Measurements from ENCODE around the gene USP54.
"Not testable (repeated sequence)": the region's sequence is repeated elsewhere in the genome, so short reads cannot be mapped to it uniquely, and the experiment has no call there.

USP54 gene

GRCh38 chr10:73588656-73589055 lies 2.5 kb downstream of the USP54 start:
- no peak for DNase-seq (ENCODE audit: low read depth in 2 of 2)

GRCh38 chr10:73586583-73586984 lies 4.6 kb downstream of the USP54 start:
- DNase-seq (ENCODE audit: low read depth in 2 of 2) = no peak

- no peak for DNase-seq (ENCODE audit: low read depth in 2 of 2)
These were observed 5.8 kb downstream of the USP54 start for GRCh38 chr10:73585327-73585726.

DNA sequence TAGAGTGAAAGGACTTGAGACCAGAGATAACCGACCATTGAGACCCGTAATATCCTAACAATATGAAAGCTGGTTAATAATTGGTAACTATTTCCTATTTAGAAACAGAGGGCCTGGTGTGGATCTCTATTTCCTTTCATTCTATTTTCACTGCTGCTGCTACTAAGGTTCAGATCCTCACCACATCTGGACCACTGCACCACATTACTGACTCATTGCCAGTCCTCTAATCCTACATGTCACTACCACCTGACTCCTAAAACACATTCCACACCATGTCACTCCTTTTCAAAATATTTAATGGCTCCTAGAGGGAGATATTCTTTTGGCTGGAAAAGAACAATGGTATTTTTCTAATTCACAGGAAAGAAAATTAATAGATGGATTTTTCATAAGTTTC lies 6.4 kb downstream of the USP54 start:
- DNase-seq (ENCODE audit: low read depth in 2 of 2) = no peak

GRCh38 chr10:73581918-73582317 lies 9.2 kb downstream of the USP54 start:
- DNase-seq (ENCODE audit: low read depth in 2 of 2) = no peak

GRCh38 chr10:73578927-73579326 lies 12.2 kb downstream of the USP54 start:
- not testable (repeated sequence) for DNase-seq (ENCODE audit: low read depth in 2 of 2)

DNA sequence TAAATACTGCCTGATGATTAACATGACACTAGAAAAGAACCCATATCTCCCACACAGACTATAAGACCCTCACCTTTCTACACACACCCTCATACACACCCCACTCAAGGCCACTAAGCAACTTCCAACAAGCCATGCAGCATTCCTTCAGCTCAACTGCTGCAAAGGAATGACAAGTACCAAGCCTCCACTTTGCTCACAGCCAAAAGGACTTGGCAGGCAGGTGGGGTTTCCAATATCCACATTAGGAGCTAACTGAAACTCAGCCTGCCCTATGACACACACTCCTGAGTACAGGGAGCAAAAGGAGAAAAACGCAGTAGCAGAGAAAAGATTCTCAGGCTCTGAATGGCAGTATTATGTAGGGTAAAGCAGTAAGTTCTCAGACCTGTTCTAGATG lies 13.4 kb downstream of the USP54 start:
- DNase-seq (ENCODE audit: low read depth in 2 of 2) = no peak

DNA sequence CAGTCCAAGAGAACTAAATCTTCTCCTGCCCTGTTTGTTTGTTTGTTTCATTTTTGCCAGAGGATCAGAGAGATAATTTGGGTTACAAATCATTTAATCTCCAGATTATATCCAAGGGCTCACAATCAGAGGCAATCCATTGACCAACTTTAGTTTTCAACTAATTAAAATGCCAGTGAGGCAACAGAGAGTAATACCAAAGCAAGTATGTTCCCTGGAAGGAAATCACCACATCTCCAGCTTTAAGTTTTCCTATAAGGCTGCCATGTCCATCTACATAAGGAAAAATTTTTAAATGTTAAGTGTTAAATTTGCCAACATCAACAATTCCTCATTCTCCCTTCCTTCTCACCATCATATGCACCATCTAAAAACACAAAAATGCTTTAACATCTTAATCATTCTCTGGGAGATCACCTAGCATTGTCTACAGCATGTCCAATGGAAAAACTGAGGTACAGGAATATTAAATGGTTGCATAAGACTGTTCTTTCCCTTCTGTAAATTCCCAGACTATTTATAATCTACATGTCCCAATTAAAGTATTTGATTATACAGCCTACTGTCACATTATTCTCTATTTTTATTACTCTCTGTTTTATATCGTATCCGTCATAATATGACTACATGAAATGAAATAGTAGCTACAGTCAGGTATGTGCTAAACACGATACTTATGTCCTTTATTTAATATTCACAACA lies 14.1 kb downstream of the USP54 start:
- no peak for DNase-seq (ENCODE audit: low read depth in 2 of 2)

- no peak for DNase-seq (ENCODE audit: low read depth in 2 of 2)
These were observed 14.8 kb downstream of the USP54 start for GRCh38 chr10:73576178-73576889.

GRCh38 chr10:73567025-73567424 lies 24.1 kb downstream of the USP54 start:
- not testable (repeated sequence) for DNase-seq (ENCODE audit: low read depth in 2 of 2)

GRCh38 chr10:73561192-73561591 lies 29.9 kb downstream of the USP54 start:
- no peak for DNase-seq (ENCODE audit: low read depth in 2 of 2)

- DNase-seq (ENCODE audit: low read depth in 2 of 2) = no peak
These were observed 31.6 kb downstream of the USP54 start for GRCh38 chr10:73559590-73559989.

- no peak for DNase-seq (ENCODE audit: low read depth in 2 of 2)
These were observed 34.3 kb downstream of the USP54 start for GRCh38 chr10:73556855-73557254.

DNA sequence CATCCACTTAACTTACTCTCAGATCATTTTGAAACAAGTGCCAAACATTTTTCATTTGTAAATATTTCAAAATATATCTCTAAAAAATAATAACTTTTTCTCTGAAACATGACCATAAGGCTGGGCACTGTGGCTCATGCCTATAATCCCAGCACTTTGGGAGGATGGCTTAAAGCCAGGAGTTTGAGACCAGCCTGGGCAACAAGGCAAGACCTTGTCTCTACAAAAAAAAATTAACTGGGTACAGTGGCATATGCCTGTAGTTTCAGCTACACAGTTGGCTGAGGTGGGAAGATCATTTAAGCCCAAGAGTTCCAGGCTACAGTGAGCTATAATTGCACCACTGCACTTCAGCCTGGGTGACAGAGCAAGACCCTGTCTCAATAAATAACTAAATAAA lies 36.4 kb downstream of the USP54 start:
- DNase-seq (ENCODE audit: low read depth in 2 of 2) = no peak

DNA sequence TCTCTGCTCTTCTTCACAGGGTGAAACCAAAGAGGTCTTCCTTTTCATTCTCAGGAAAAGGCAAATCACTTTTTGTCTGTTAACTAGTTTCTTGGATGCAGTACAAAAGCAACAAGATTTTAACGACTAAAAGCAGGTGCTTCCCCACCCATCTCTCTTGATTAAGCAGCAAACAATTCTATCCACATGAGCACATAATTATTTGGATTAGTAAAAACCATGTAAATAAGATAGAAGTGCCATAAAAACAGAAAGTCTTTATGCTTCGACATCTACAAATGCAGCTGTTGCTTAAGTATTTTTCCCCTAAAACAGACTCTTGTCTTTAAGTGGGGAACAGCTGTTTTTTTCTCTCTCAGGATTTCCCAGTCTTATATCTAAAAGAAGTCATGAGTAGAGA lies 37.4 kb downstream of the USP54 start:
- no peak for DNase-seq (ENCODE audit: low read depth in 2 of 2)

DNA sequence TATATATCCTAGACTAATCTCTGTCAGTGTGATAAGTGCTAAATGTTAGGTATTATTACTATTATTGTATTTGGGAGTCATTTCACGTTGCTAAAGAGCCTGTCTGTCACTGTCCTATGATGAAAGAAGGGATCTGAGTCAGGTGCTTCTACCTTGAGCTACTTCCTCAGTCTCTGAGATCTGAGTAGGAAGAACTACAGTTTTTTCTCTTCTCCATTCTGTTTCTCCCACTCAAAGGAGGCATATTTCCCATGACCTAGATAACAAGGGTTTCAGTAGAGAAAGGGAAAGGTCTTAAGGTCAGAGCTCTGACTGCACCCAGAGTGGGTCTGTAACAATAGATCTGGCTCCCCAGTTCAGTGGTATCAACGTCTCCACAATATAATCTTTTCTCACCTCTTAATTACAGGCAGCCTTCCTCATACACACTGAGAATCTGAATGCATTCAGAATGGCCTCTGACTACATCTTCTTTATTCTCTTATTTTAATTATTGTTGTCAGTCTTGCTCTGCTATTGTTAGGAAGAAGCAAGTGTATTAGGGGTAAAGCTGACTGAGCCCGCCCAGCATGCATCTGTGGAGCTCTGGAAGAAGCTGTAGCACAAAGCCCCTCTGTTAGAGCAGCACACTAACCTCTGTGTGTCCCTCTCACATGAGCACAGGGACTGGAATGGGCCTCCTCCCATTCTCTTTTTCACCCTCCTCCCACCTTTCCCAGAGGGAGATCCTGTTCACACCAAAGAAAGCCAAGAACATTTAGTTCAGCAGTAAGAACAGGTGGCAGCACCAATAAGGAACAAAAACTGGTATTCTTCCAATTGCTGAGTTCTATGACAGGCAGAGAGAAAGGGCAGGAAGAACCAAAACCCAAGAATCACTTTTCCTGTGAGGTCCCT lies 38.1 kb downstream of the USP54 start:
- no peak for DNase-seq (ENCODE audit: low read depth in 2 of 2)

DNA sequence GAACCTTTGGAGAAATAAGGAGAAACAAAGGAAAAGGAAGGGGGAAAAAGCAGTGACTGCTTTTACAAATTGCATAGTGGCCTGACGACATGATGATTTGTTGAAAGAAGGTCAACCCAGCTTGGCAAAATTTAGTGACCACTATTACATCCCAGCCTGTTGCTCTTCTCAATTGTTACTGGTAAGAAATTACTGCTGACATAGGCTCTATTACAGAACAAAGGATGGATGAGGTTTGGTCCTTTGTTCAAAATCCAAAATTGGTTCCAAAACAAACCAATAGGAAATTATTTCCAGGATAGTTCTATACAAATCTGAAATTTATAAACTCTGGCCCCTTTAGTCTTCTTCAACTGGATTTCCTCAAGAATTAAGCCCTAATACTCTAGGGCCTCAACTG lies 39.6 kb downstream of the USP54 start:
- no peak for DNase-seq (ENCODE audit: low read depth in 2 of 2)

GRCh38 chr10:73545357-73545756 lies 45.8 kb downstream of the USP54 start:
- DNase-seq (ENCODE audit: low read depth in 2 of 2) = no peak

DNA sequence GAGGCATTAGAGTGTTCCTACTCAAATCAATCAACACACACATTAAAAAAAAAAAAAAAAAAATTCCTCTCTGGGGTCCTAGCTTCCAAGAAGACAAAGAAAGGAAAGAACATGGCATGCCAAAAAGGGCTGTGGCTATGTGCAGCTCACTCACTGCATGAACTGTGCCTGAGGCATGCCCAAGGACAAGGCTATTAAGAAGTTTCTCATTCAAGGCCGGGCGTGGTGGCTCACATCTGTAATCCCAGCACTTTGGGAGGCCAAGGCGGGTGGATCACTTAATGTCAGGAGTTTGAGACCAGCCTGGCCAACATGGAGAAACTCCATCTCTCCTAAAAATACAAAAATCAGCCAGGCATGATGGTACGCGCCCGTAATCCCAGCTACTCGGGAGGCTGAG lies 53.4 kb downstream of the USP54 start:
- DNase-seq (ENCODE audit: low read depth in 2 of 2) = no peak

- no peak for DNase-seq (ENCODE audit: low read depth in 2 of 2)
These were observed 53.9 kb downstream of the USP54 start for GRCh38 chr10:73537288-73537687.

DNA sequence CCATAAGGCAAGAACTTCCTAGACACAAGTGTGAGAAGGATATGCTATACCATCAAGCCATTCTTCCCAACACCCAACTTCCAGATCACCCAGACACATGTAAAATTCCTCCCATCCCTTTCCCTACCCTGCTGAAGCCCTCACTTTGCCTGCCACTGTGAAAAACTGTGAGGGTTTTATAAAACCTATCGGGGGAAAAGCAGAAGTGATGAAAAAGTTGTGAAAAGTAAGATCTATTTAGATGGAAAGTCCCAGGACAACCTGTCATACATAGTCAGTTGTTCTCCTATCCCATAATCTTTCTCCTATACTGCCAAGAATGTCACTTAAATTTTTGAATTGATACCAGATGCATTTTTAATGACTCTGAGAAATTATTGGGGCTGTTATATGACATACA lies 56.3 kb downstream of the USP54 start:
- no peak for DNase-seq (ENCODE audit: low read depth in 2 of 2)

- peak in 1 of 2 donors; percentile 22 for DNase-seq (ENCODE audit: low read depth in 2 of 2)
These were observed 61.9 kb downstream of the USP54 start for GRCh38 chr10:73529089-73529832.

All from activated CD8-positive, alpha-beta memory T cell treated with anti-CD3 and anti-CD28 coated beads for 4 hours (primary cell).